Left ventricle myocardium superior (tissue), 1 donor: Measurements from ENCODE around the gene PCYT1B. TPM values are rescaled to one million over a fixed set of nuclear protein-coding genes. Genes with fewer than 3 reads are reported as not detected.
A peak's percentile ranks its signal among the peaks of the same experiment; 100 is the strongest.
"Not testable (repeated sequence)": the region's sequence is repeated elsewhere in the genome, so short reads cannot be mapped to it uniquely, and the experiment has no call there.

ENCODE experiments used
- ATAC-seq: fragments of 200-7000 bp; cut with Tn5 transposase; one replicate; pipeline ENCODE4 v1.9.1; 2020; ENCODE audit warnings: mild to moderate bottlenecking, moderate library complexity
- DNase-seq: peaks from one replicate; pipeline ENCODE4 v3.0.0-alpha.2; 2020
- intact Hi-C: fragments of 100-400 bp; cut with micrococcal nuclease; formaldehyde crosslinking; loops from one replicate; pipeline ENCODE4 v1.11.0; 2022
- long read RNA-seq: library from polyadenylated mRNA; unstranded; transcript quantifications from one replicate; pipeline ENCODE4 v2.0.0, GENCODE V29; 2021
- total RNA-seq: library from RNA; stranded (reverse); fragmentation: NEBNext Ultra II Directional; extraction: Animal tissue kit (Norgen Biotek cat#: 25700); gene quantifications from one replicate; pipeline ENCODE4 v1.2.1, GENCODE V29; 2021
- donor health status: DM: no; HTN: yes; CAD: no; lungs with severe emphysema.

PCYT1B gene
- 0.05 TPM for total RNA-seq
- long read RNA-seq = 0 reads

- DNase-seq = peak; percentile 69
- intact Hi-C loops = no loop called here
- ATAC-seq = peak; percentile 100
These were observed at the start of gene PCYT1B for GRCh38 chrX:24647257-24648058. Gene PCYT1B, minus strand, starts transcription at chrX:24647347. Its CDS starts 242 bp downstream, at chrX:24647105.

DNA sequence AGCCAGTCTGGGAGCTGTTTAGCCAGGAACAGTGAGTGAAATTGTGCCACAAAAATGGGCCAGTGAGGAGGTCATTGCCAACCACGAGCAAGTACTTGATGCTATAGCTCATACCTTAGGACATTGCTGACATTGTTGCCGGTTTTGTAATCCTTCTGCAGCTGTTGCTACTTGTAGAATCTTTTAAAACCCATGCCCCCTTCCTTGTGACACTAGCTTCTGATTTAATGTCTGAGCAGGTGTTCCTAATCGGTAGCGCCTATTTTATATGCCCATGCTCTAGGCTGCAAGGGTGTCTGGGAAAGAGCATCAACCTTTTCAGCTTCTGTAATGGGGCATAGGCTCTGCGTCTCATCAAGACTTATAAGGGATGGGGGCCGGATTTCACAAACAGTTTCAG, 49.1 kb upstream of the PCYT1B start:
- DNase-seq (no peak), ATAC-seq (no peak)
- intact Hi-C loops = no loop called here

GRCh38 chrX:24694825-24695224, 47.7 kb upstream of the PCYT1B start:
- ATAC-seq (no peak), DNase-seq (no peak)
- intact Hi-C loops = no loop called here

- DNase-seq (peak; percentile 94), ATAC-seq (peak; percentile 100)
- intact Hi-C loops = no loop called here
These were observed 46.5 kb upstream of the PCYT1B start, which contains the start of gene POLA1 for GRCh38 chrX:24693453-24694202. Gene POLA1, plus strand, starts transcription at chrX:24693918. Its CDS starts 44 bp downstream, at chrX:24693962.

DNA sequence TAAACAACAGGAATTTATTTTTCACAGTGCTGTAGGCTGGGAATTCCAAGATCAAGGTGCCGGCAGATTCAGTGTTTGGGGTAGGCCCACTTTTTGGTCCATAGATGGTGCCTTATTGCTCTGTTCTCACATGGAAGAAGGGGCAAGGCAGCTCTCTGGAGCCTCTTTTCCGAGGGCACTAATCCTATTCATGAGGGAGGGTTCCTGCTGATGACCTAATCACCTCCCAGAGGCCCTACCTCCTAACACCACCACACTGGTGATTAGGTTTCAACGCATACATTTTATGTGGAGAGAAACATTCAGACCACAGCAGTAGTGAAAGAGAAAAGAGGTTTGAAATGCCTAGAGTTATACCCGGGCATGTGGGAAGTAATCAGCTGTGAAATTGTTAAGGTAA, 45.2 kb upstream of the PCYT1B start:
- ATAC-seq (no peak), DNase-seq (no peak)
- intact Hi-C loops = no loop called here

GRCh38 chrX:24684048-24684447, 36.9 kb upstream of the PCYT1B start:
- intact Hi-C loops = no loop called here
- no peak for ATAC-seq
- DNase-seq = no peak

GRCh38 chrX:24682739-24683432, 35.7 kb upstream of the PCYT1B start:
- DNase-seq (no peak), ATAC-seq (no peak)
- intact Hi-C loops = no loop called here

DNA sequence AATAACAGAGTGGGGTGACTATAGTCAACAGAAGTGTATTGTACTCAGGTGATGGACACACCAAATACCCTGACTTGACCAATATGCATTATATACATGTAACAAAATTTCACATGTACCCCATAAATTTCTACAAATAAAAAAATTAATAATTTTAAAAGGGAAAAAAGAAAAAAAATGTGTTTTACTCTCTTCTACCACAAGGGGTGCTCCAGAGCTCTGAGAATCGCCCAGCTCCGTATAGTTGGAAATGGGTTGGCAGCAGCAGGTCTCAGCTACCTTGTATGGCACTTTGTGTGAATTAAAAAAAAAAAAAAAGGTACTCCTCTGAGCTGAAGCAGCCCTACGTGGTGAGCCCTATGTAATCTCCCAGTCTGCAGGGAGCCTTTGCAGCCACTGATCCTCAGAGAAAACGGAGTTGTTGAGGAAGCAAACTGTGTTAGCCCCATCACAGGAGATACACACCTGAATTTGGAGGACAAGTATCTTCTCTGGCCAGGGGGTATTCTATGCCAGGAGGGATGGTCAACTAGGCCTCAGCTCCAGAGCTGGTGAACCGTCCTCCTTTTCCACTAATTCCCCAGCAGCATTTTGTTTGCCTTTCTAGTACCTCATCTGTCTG, 29.4 kb upstream of the PCYT1B start:
- intact Hi-C loops = no loop called here
- no peak for DNase-seq
- ATAC-seq = no peak

DNA sequence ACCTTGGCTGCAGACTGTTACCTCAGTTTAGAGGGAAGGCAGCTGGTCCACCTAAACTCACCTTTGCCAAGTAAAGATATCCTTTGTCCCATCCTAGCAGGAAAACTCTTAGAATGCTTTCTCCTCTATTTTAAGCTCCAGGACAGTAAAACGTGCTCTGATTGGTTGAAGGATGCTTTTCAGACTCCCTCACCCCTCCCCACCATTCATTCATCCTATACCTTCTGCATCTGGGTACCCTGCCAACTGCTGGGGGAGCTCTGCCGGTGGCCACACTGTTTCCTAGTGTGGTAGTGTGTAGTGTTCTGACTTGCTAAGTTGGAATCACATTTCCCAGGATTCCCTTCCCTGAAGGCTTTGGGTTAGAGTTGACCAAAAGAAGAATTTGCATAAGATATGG, 26.3 kb upstream of the PCYT1B start:
- DNase-seq (no peak), ATAC-seq (no peak)
- intact Hi-C loops = no loop called here

GRCh38 chrX:24672701-24673190, 25.6 kb upstream of the PCYT1B start:
- no peak for DNase-seq
- ATAC-seq = no peak
- intact Hi-C loops = no loop called here

GRCh38 chrX:24668111-24668510, 21.0 kb upstream of the PCYT1B start:
- ATAC-seq = peak; percentile 22
- DNase-seq = no peak
- intact Hi-C loops = no loop called here

DNA sequence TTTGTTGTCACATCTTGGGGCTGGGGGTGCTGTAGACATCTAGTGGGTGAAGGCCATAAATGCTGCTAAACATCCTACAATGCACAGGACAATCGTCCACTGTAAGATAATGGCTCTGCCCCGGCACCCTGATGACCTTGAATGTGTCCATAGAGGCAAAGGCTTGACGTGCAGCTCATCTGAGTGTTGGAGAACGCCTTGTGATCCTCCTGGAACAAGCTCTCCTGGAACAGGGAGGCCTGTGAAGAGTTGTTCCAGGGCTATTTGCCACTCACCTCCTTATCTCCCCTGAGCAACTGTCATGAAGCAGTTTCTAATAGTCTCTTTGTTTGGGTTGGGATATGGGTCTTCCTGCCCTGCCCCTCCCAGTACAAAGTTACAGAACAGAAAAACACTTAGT, 15.2 kb upstream of the PCYT1B start:
- DNase-seq = no peak
- intact Hi-C loops = no loop called here
- ATAC-seq = peak; percentile 68

DNA sequence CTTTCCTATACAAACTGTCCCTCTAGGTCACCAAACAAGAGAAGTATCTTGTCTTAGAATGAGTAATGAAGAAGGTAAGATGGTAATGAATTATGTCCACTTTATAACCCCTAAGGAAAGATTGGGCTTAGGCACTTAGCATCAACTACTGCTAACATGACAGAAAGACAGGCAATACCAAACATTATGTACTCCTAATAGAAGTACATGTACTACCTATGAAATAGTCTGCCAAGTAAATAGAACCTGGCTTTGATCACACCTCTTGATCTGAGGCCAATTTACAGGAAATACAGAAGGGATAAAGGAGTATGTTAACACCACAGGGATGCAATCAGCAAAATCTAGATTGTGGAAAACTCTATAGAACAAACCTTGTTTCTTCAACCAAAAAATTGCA, 14.1 kb upstream of the PCYT1B start:
- DNase-seq (no peak), ATAC-seq (no peak)
- intact Hi-C loops = no loop called here

DNA sequence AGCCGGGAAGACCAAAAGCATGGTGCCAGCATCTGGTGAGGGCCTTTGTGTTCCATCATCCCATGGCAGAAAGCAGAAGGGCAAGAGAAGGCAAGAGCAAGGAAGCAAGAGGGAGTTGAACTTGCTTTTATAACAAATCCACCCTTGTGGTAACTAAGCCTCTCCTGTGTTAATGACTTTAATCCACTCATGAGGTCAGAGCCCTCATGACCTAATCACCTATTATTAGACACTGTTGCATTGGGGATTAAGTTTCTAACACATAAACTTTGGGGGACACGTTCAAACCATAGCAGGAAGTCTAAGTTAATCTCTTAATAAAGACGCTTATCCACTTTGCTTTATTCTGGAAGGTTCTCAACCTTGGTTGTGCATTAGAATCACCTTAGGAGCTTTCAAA, 12.5 kb upstream of the PCYT1B start:
- ATAC-seq (no peak), DNase-seq (no peak)
- intact Hi-C loops = no loop called here

DNA sequence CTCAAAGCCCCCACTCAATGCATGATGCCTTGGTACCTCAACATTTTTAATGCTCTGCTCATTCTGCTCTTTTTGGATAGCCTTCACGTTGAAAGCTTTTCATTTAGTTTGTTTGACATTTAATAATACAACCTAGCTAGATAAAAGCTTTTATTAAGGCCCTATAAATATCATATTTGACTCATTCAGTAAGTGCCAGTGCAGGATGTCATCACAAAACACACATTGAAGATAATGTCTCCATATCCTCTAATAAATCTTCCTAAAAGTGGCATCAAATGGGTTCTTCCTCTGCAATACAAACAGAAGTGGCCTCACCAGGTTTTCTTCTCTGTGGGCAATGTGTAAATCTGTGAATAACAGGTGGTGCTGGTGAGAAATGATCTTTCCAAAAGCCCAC, 12.0 kb upstream of the PCYT1B start:
- ATAC-seq (no peak), DNase-seq (no peak)
- intact Hi-C loops = no loop called here

- intact Hi-C loops = no loop called here
- DNase-seq (no peak), ATAC-seq (no peak)
These were observed 11.3 kb upstream of the PCYT1B start for GRCh38 chrX:24658421-24658820.

- ATAC-seq (no peak), DNase-seq (no peak)
- intact Hi-C loops = no loop called here
These were observed 10.7 kb upstream of the PCYT1B start for GRCh38 chrX:24657671-24658386.

- ATAC-seq, intact Hi-C loops, DNase-seq: not testable (repeated sequence)
These were observed 8.5 kb upstream of the PCYT1B start for GRCh38 chrX:24655679-24656078.

DNA sequence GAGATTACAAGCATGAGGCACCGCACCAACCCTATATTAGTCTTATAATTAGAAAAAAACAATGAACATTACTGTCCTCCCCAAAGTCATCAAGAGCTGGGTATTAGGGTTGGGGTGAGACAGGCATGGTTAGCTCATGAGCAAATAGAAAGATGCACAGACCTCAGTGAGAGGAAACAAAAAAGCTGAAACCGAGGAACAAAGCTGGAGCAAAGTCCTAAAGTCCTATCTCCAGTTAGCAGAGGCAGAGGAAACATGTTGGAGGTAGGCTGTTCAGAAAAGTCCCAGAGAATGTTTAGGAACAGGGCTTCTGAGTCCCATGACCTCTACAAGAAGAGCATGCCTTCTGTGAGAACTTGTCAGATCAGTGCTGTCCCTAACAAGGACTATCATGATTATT, 4.6 kb upstream of the PCYT1B start:
- DNase-seq = no peak
- ATAC-seq = no peak
- intact Hi-C loops = no loop called here
